Right lobe of liver (tissue), 6 donors: Measurements from ENCODE around the gene RAB30. TPM values are rescaled to one million over a fixed set of nuclear protein-coding genes. Genes with fewer than 3 reads are reported as not detected.
"Not testable (repeated sequence)": the region's sequence is repeated elsewhere in the genome, so short reads cannot be mapped to it uniquely, and the experiment has no call there.

Source experiments
- ATAC-seq, 4 donors: fragments of 200-7000 bp; cut with Tn5 transposase; one replicate each; pipeline ENCODE4 v1.9.1; 2020; ENCODE audit warnings: mild to moderate bottlenecking in 4 of 4, moderate library complexity in 4 of 4
- DNase-seq, 3 donors: peaks; one replicate each; pipeline ENCODE4 v3.0.0-alpha.2; 2020
- H3K27ac ChIP-seq, 3 donors: fragments of 200-600 bp; one replicate each; pipeline ENCODE4 v1.8.0; 2022
- H3K27me3 ChIP-seq, 2 donors: fragments of 200-600 bp; one replicate each; pipeline ENCODE4 v1.8.0; 2022
- H3K36me3 ChIP-seq, 4 donors: fragments of 200-600 bp; sonication (generic) in 1 of 4; one replicate each; pipeline versions ENCODE4 v1.5.1 to v1.8.0; 2017 to 2022; ENCODE audit warnings: control low read depth in 1 of 4
- H3K4me1 ChIP-seq, 4 donors: fragments of 200-600 bp; sonication (generic) in 1 of 4; one replicate each; pipeline versions ENCODE4 v1.5.1 to v1.8.0; 2017 to 2022; ENCODE audit warnings: control low read depth in 1 of 4
- H3K4me3 ChIP-seq, 3 donors: fragments of 200-600 bp; one replicate each; pipeline ENCODE4 v1.8.0; 2022
- H3K9me3 ChIP-seq, 4 donors: fragments of 200-600 bp; sonication (generic) in 1 of 4; one replicate each; pipeline versions ENCODE4 v1.5.1 to v1.8.0; 2017 to 2022; ENCODE audit warnings: control low read depth in 1 of 4
- CTCF ChIP-seq, 4 donors: fragments of 200-600 bp in 3 of 4; fragments of 450-650 bp in 1 of 4; IDR thresholded peaks; one replicate each; pipeline versions ENCODE4 v1.5.1 to v1.8.0; 2016 to 2022; ENCODE audit warnings: antibody characterized with exemption in 4 of 4, mild to moderate bottlenecking in 2 of 4
- POLR2A ChIP-seq: fragments of 450-650 bp; IDR thresholded peaks from one replicate; pipeline ENCODE4 v1.6.1; 2017; ENCODE audit warnings: antibody characterized with exemption, mild to moderate bottlenecking
- WGBS: methylation state at CpG from one replicate; pipeline ENCODE4 v1.1.6; 2018; ENCODE audit warnings: low coverage, low lambda C conversion rate; ENCODE audit not compliant: insufficient coverage; ENCODE audit errors: missing lambda C conversion rate; 5-methylcytosine and 5-hydroxymethylcytosine counted together
- intact Hi-C, 2 donors: fragments of 100-400 bp; cut with DNase I; formaldehyde crosslinking; loops; one replicate each; pipeline versions ENCODE4 v1.11.2 to v1.14.1; 2022
- total RNA-seq, 6 experiments: library from RNA; depleted of rRNA in 2 of 6; stranded (reverse); fragments of >200 nt in 2 of 6; fragmentation: NEBNext Ultra II Directional in 3 of 6; extraction: Animal tissue kit (Norgen Biotek cat#: 25700) in 3 of 6; gene quantifications; one replicate each; pipeline versions ENCODE4 v1.1.0 to v1.2.4, GENCODE V29; 2016 to 2023
- donor health status: DM: no; HTN: yes; CAD: no.
- donor health status: DM: no; HTN: no; CAD: no.
- donor health status: DM: no; HTN: no; CAD: no.
- donor health status: DM: no; HTN: yes; CAD: no.
- donor health status: DM: no; HTN: yes; CAD: no.

Gene RAB30
- total RNA-seq, 6 experiments from 2014 or later, result 4.1 to 9.6 (median 6.7) TPM

- Histone ChIP-seq H3K27ac (no peak overlapping the region), H3K4me3 (no peak overlapping the region), H3K27me3 (no peaks in the 10 kb centered on the region), H3K4me1 (no peaks in the 10 kb centered on the region), H3K36me3 (no peaks in the 10 kb centered on the region), H3K9me3 (no peaks in the 10 kb centered on the region)
- no peak for ATAC-seq
- TF ChIP-seq CTCF (IDR thresholded peaks at IDR 0.05) (no peak), POLR2A (no peak)
- DNase-seq, result no peak
- intact Hi-C loops, result no loop called here
Observed at GRCh38 chr11:82945682-82946081, 126.0 kb downstream of the RAB30 start.

GRCh38 chr11:82945041-82945440, 126.7 kb downstream of the RAB30 start:
- intact Hi-C loops, H3K27me3 ChIP-seq, H3K4me1 ChIP-seq, ATAC-seq, H3K27ac ChIP-seq, DNase-seq, H3K4me3 ChIP-seq, H3K36me3 ChIP-seq, H3K9me3 ChIP-seq: not testable (repeated sequence)
- no CpG with 5 or more reads among the region's 1 CpG for WGBS

GRCh38 chr11:82944198-82944597, 127.5 kb downstream of the RAB30 start:
- no peak for DNase-seq
- TF ChIP-seq CTCF (IDR thresholded peaks at IDR 0.05) (no peak), POLR2A (no peak)
- H3K9me3 ChIP-seq, result no peaks in the 10 kb centered on the region
- H3K4me1 ChIP-seq, result no peaks in the 10 kb centered on the region
- no peak overlapping the region for H3K27ac ChIP-seq
- intact Hi-C loops, result no loop called here
- ATAC-seq, result no peak
- WGBS, result 69% methylated on average over 2 of the region's 2 CpGs
- no peaks in the 10 kb centered on the region for H3K27me3 ChIP-seq
- H3K36me3 ChIP-seq, result no peaks in the 10 kb centered on the region
- H3K4me3 ChIP-seq, result no peak overlapping the region

GRCh38 chr11:82943430-82943829, 128.3 kb downstream of the RAB30 start:
- H3K36me3 ChIP-seq, H3K27me3 ChIP-seq, H3K4me1 ChIP-seq, H3K9me3 ChIP-seq, intact Hi-C loops, ATAC-seq, DNase-seq, H3K4me3 ChIP-seq, H3K27ac ChIP-seq: not testable (repeated sequence)
- 30% methylated on average over 1 of the region's 1 CpG for WGBS

GRCh38 chr11:82942376-82942775, 129.3 kb downstream of the RAB30 start:
- no peak overlapping the region for H3K4me3 ChIP-seq
- intact Hi-C loops, result no loop called here
- no peaks in the 10 kb centered on the region for H3K36me3 ChIP-seq
- DNase-seq (no peak), ATAC-seq (no peak)
- no peak for TF ChIP-seq POLR2A
- no peak for TF ChIP-seq CTCF (IDR thresholded peaks at IDR 0.05)
- H3K27me3 ChIP-seq, result no peaks in the 10 kb centered on the region
- no peaks in the 10 kb centered on the region for H3K9me3 ChIP-seq
- no peaks in the 10 kb centered on the region for H3K4me1 ChIP-seq
- 100% methylated on average over 2 of the region's 2 CpGs for WGBS
- H3K27ac ChIP-seq, result no peak overlapping the region

- Histone ChIP-seq H3K4me3 (no peak overlapping the region), H3K9me3 (no peaks in the 10 kb centered on the region), H3K27ac (no peak overlapping the region), H3K36me3 (no peaks in the 10 kb centered on the region), H3K27me3 (no peaks in the 10 kb centered on the region), H3K4me1 (no peaks in the 10 kb centered on the region)
- DNase-seq, result no peak
- TF ChIP-seq CTCF (IDR thresholded peaks at IDR 0.05) (no peak), POLR2A (no peak)
- no peak for ATAC-seq
- WGBS, result 92% methylated on average over 2 of the region's 2 CpGs
- intact Hi-C loops, result no loop called here
Observed at GRCh38 chr11:82939456-82939855, 132.2 kb downstream of the RAB30 start.
